Measurements from ENCODE around the gene SLC25A21.

DNA sequence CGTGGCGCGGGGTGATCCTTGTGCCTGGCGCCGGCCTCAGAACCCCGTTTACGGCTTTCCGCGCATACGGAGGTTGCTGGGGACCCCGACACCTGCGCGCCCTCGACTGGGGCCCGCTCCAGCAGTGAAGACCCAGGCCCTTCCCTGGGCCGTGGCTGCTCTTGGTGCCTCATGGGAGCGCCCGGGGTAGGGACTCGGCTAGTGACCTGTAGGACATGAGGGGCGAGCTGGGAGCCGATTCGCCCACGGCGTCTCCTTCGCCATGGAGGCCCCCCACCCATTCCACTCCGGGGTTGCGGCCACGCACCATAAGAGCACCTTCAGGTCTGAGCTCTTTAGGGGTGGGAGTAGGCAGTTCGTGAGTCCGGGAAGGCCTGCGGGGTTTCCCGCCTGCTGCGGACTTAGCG is 525.0 kb downstream of the SLC25A21 start:
- TF ChIP-seq, protein P1, sequence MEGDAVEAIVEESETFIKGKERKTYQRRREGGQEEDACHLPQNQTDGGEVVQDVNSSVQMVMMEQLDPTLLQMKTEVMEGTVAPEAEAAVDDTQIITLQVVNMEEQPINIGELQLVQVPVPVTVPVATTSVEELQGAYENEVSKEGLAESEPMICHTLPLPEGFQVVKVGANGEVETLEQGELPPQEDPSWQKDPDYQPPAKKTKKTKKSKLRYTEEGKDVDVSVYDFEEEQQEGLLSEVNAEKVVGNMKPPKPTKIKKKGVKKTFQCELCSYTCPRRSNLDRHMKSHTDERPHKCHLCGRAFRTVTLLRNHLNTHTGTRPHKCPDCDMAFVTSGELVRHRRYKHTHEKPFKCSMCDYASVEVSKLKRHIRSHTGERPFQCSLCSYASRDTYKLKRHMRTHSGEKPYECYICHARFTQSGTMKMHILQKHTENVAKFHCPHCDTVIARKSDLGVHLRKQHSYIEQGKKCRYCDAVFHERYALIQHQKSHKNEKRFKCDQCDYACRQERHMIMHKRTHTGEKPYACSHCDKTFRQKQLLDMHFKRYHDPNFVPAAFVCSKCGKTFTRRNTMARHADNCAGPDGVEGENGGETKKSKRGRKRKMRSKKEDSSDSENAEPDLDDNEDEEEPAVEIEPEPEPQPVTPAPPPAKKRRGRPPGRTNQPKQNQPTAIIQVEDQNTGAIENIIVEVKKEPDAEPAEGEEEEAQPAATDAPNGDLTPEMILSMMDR (IDR thresholded peaks at IDR 0.05; ENCODE audit: low read length): no peak
- TF ChIP-seq EZH2 (optimal IDR thresholded peaks at IDR 0.05; ENCODE audit: low read depth, low read length): no peak

All from MM.1S (cell line).